Fibroblast of lung (primary cell): ENCODE results near the gene EEF1AKMT3. TPM values are rescaled to one million over a fixed set of nuclear protein-coding genes. Genes with fewer than 3 reads are reported as not detected.

Experiments
- DNase-seq, 2 donors: peaks; one replicate each; pipeline versions ENCODE4 v3.0.0 to v3.0.0-alpha.2; 2010; ENCODE audit warnings: low read depth in 2 of 2
- H2AFZ ChIP-seq: 2 replicates; pipeline ENCODE4 v1.5.1; 2012; ENCODE audit warnings: low read length, control low read depth, inconsistent platforms
- H3K27ac ChIP-seq: 2 replicates; pipeline ENCODE4 v1.5.1; 2011; ENCODE audit warnings: low read length, control low read depth; ENCODE audit not compliant: insufficient read depth
- H3K27me3 ChIP-seq: 2 replicates; pipeline ENCODE4 v1.5.1; 2011; ENCODE audit warnings: mild to moderate bottlenecking, low read length; ENCODE audit not compliant: control insufficient read depth, insufficient read depth
- H3K36me3 ChIP-seq: 2 replicates; pipeline ENCODE4 v1.5.1; 2011; ENCODE audit warnings: low read length; ENCODE audit not compliant: control insufficient read depth, insufficient read depth
- H3K4me1 ChIP-seq: 2 replicates; pipeline ENCODE4 v1.5.1; 2011; ENCODE audit warnings: low read length; ENCODE audit not compliant: control insufficient read depth, insufficient read depth; ENCODE audit errors: extremely low read depth
- H3K4me2 ChIP-seq: 2 replicates; pipeline ENCODE4 v1.5.1; 2011; ENCODE audit warnings: low read length, control low read depth; ENCODE audit not compliant: insufficient read depth; ENCODE audit errors: extremely low read depth
- H3K4me3 ChIP-seq, 4 experiments: fragments of 200-600 bp in 1 of 4; sonication (generic) in 1 of 4; replicated peaks in 1 of 4; 2 replicates each; pipeline ENCODE4 v1.5.1; 2011 to 2016; ENCODE audit warnings: low read length in 4 of 4, low read depth in 3 of 4, mild to moderate bottlenecking in 3 of 4, control low read depth in 2 of 4, inconsistent platforms in 1 of 4, mixed read lengths in 1 of 4; ENCODE audit not compliant: insufficient read depth in 1 of 4; ENCODE audit errors: control extremely low read depth in 1 of 4
- H3K79me2 ChIP-seq: 2 replicates; pipeline ENCODE4 v1.5.1; 2012; ENCODE audit warnings: mild to moderate bottlenecking, low read length, inconsistent platforms; ENCODE audit not compliant: control insufficient read depth, insufficient read depth
- H3K9ac ChIP-seq: 2 replicates; pipeline ENCODE4 v1.5.1; 2011; ENCODE audit warnings: mild to moderate bottlenecking, low read length, control low read depth; ENCODE audit not compliant: insufficient read depth
- H3K9me3 ChIP-seq: 2 replicates; pipeline ENCODE4 v1.5.1; 2012; ENCODE audit warnings: low read depth, low read length; ENCODE audit not compliant: control insufficient read depth, insufficient read depth
- H4K20me1 ChIP-seq: 2 replicates; pipeline ENCODE4 v1.5.1; 2011; ENCODE audit warnings: low read length; ENCODE audit not compliant: control insufficient read depth, insufficient read depth; ENCODE audit errors: extremely low read depth
- EZH2 ChIP-seq: IDR thresholded peaks from 2 replicates; pipeline ENCODE4 v1.5.1; 2012; ENCODE audit warnings: low read length, control low read depth, mild to moderate bottlenecking; ENCODE audit errors: missing control alignments
- polyA plus RNA-seq, 2 donors: library from polyadenylated mRNA; depleted of rRNA in 1 of 2; stranded (reverse) in 1 of 2; unstranded in 1 of 2; fragments of >200 nt; gene quantifications; 2 replicates each; pipeline ENCODE4 v1.2.1, GENCODE V29; 2011 to 2012; ENCODE audit warnings: missing spikeins in 1 of 2
- total RNA-seq: library from RNA; depleted of rRNA; stranded (reverse); fragments of >200 nt; gene quantifications from 2 replicates; pipeline ENCODE4 v1.2.1, GENCODE V29; 2014
- TF ChIP-seq, protein P1 (sequence below), 2 donors: IDR thresholded peaks in 1 of 2; conservative IDR thresholded peaks in 1 of 2; 1 replicate in 1 of 2; 2 replicates in 1 of 2; pipeline ENCODE4 v1.5.1; 2011 to 2012; ENCODE audit warnings: low read length in 2 of 2, control low read depth in 1 of 2, inconsistent platforms in 1 of 2, low read depth in 1 of 2, mild to moderate bottlenecking in 1 of 2

The EEF1AKMT3 gene
- total and polyA plus RNA-seq, 2 donors (not counting 1 experiment from before 2014, with no cell fraction given) = 8.9 to 11.9 TPM

- Histone ChIP-seq H3K4me2 (peak within 1 kb of the TSS; percentile 81), H2AFZ (no peak within 1 kb of the TSS), H4K20me1 (no peaks in the 10 kb centered on the region), H3K9ac (no peak within 1 kb of the TSS), H3K36me3 (peaks cover 11% of the 10 kb centered on the region), H3K79me2 (peaks cover 5% of the 10 kb centered on the region), H3K9me3 (no peaks in the 10 kb centered on the region), H3K27ac (no peak within 1 kb of the TSS), H3K4me3 (peak within 1 kb of the TSS; percentile 21 to 50 (median 38)), H3K4me1 (peaks cover 20% of the 10 kb centered on the region), H3K27me3 (peaks cover 29% of the 10 kb centered on the region)
- peak; percentile 33 for DNase-seq
- TF ChIP-seq, protein P1, sequence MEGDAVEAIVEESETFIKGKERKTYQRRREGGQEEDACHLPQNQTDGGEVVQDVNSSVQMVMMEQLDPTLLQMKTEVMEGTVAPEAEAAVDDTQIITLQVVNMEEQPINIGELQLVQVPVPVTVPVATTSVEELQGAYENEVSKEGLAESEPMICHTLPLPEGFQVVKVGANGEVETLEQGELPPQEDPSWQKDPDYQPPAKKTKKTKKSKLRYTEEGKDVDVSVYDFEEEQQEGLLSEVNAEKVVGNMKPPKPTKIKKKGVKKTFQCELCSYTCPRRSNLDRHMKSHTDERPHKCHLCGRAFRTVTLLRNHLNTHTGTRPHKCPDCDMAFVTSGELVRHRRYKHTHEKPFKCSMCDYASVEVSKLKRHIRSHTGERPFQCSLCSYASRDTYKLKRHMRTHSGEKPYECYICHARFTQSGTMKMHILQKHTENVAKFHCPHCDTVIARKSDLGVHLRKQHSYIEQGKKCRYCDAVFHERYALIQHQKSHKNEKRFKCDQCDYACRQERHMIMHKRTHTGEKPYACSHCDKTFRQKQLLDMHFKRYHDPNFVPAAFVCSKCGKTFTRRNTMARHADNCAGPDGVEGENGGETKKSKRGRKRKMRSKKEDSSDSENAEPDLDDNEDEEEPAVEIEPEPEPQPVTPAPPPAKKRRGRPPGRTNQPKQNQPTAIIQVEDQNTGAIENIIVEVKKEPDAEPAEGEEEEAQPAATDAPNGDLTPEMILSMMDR (conservative IDR thresholded peaks at IDR 0.05 in 1 of 2, IDR thresholded peaks at IDR 0.05 in 1 of 2; ENCODE audit: low read depth in 1 of 2, low read length in 2 of 2) = no peak
- TF ChIP-seq EZH2 = no peak
Observed at GRCh38 chr12:57766464-57767304, 5.7 kb upstream of the EEF1AKMT3 start, which contains the start of gene CYP27B1. Gene CYP27B1, minus strand, starts transcription at chr12:57767078. Its CDS starts 37 bp downstream, at chr12:57767041.

- no peaks in the 10 kb centered on the region for H3K9me3 ChIP-seq
- H3K9ac ChIP-seq = no peak overlapping the region
- no peak for TF ChIP-seq EZH2
- TF ChIP-seq, protein P1 (conservative IDR thresholded peaks at IDR 0.05 in 1 of 2, IDR thresholded peaks at IDR 0.05 in 1 of 2; ENCODE audit: low read depth in 1 of 2, low read length in 2 of 2) = no peak
- H3K79me2 ChIP-seq = peaks cover 5% of the 10 kb centered on the region
- H4K20me1 ChIP-seq = no peaks in the 10 kb centered on the region
- H3K27me3 ChIP-seq = peaks cover 29% of the 10 kb centered on the region
- H2AFZ ChIP-seq = no peak overlapping the region
- H3K4me3 ChIP-seq = no peak overlapping the region
- no peak for DNase-seq
- H3K27ac ChIP-seq = no peak overlapping the region
- H3K4me1 ChIP-seq = peaks cover 20% of the 10 kb centered on the region
- no peak overlapping the region for H3K4me2 ChIP-seq
- peaks cover 11% of the 10 kb centered on the region for H3K36me3 ChIP-seq
Observed at GRCh38 chr12:57767305-57767698, 5.1 kb upstream of the EEF1AKMT3 start.

DNA sequence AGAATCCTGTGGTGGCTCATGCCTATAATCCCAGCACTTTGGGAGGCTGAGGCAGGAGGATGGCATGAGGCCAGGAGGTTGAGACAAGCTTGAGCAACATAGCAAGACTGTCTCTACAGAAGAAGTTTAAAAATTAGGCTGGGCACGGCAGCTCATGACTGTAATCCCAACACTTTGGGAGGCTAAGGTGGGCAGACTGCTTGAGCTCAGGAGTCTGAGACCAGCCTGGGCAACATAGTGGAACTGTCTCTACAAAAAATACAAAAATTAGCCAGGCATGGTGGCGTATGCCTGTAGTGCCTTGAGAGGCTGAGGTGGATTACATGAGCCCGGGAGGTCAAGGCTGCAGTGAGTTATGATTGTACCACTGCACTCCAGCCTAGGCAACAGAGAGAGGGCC, 4.5 kb upstream of the EEF1AKMT3 start:
- TF ChIP-seq, protein P1 (conservative IDR thresholded peaks at IDR 0.05 in 1 of 2, IDR thresholded peaks at IDR 0.05 in 1 of 2; ENCODE audit: low read depth in 1 of 2, low read length in 2 of 2) = no peak
- no peak for TF ChIP-seq EZH2
- DNase-seq = no peak
- H3K27ac ChIP-seq = no peak overlapping the region

More for the DNA sequence above, 4.5 kb upstream of the EEF1AKMT3 start:
- Histone ChIP-seq H3K79me2 (peaks cover 5% of the 10 kb centered on the region), H3K27me3 (peaks cover 29% of the 10 kb centered on the region), H3K9ac (no peak overlapping the region), H3K4me3 (no peak overlapping the region), H3K9me3 (no peaks in the 10 kb centered on the region), H3K4me1 (peaks cover 20% of the 10 kb centered on the region), H2AFZ (no peak overlapping the region), H4K20me1 (no peaks in the 10 kb centered on the region), H3K4me2 (no peak overlapping the region), H3K36me3 (peaks cover 11% of the 10 kb centered on the region)
